ENCODE results near the gene ASXL2. TPM values are rescaled to one million over a fixed set of nuclear protein-coding genes. Genes with fewer than 3 reads are reported as not detected.
"Not testable (repeated sequence)": the region's sequence is repeated elsewhere in the genome, so short reads cannot be mapped to it uniquely, and the experiment has no call there.

The ASXL2 gene
- total and polyA plus RNA-seq, 7 donors: 2.3 to 19.4 (median 17.5) TPM

DNA sequence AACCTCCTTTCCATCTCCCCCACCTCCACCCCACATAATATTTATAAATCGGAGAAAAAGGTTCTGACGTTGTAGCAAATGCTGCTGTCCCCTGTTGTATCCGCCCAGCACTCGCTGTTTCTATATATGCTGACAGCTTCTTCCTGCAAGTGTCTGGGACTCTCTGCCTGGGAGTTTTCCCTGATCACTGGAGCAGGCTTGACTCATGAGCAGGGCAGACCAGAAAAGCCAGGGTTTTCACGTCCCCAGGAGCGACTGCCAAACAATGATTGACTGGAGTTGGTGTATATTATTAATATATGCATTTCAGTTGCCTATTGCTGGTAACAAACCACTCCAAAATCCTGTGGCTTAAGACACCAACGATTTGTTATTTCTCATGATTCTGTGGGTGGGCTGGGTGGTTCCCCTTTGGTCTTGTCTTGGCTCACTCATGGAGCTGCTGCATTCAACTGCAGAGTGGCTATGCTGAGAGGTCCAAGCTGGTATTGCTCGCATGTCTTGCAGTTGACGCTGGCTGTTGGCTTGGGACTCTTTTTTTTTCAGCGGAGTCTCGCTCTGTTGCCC lies 21.2 kb upstream of the ASXL2 start:
- H3K4me1 ChIP-seq: peaks cover 13% of the 10 kb centered on the region
- WGBS, 3 donors: 78 to 85% (median 82%) methylated on average over 11 of the region's 11 CpGs
- no peaks in the 10 kb centered on the region for H3K27me3 ChIP-seq (ENCODE audit: insufficient read depth in 3 of 3, low read length in 2 of 3)
- TF ChIP-seq, protein P1, sequence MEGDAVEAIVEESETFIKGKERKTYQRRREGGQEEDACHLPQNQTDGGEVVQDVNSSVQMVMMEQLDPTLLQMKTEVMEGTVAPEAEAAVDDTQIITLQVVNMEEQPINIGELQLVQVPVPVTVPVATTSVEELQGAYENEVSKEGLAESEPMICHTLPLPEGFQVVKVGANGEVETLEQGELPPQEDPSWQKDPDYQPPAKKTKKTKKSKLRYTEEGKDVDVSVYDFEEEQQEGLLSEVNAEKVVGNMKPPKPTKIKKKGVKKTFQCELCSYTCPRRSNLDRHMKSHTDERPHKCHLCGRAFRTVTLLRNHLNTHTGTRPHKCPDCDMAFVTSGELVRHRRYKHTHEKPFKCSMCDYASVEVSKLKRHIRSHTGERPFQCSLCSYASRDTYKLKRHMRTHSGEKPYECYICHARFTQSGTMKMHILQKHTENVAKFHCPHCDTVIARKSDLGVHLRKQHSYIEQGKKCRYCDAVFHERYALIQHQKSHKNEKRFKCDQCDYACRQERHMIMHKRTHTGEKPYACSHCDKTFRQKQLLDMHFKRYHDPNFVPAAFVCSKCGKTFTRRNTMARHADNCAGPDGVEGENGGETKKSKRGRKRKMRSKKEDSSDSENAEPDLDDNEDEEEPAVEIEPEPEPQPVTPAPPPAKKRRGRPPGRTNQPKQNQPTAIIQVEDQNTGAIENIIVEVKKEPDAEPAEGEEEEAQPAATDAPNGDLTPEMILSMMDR (IDR thresholded peaks at IDR 0.05): no peak
- H3K27ac ChIP-seq: no peak overlapping the region
- DNase-seq (no peak), ATAC-seq (no peak)
- intact Hi-C loops (cut with DNase I): no loop called here
- H3K36me3 ChIP-seq (ENCODE audit: insufficient read depth in 1 of 2, low read depth in 1 of 2): no peaks in the 10 kb centered on the region
- H3K4me3 ChIP-seq: no peak overlapping the region
- no peaks in the 10 kb centered on the region for H3K9me3 ChIP-seq

- H3K4me1 ChIP-seq: peaks cover 17% of the 10 kb centered on the region
- WGBS, 3 donors: 68 to 76% (median 75%) methylated on average over 4 of the region's 4 CpGs
- no peak for DNase-seq
Measured at GRCh38 chr2:25897506-25897905, 19.2 kb upstream of the ASXL2 start.

DNA sequence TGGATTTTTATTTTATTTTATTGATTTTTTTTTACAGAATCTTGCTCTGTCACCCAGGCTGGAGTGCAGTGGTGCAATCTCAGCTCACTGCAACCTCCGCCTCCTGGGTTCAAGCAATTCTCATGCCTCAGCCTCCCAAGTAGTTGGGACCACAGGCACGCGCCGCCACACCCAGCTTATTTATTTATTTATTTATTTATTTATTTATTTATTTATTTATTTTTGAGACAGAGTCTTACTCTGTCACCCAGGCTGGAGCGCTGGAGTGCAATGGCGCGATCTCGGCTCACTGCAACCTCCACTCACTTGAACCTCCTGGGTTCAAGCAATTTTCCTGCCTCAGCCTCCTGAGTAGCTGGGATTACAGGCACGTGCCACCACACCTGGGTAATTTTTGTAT lies 18.0 kb upstream of the ASXL2 start:
- H3K4me3 ChIP-seq; H3K36me3 ChIP-seq (ENCODE audit: insufficient read depth in 1 of 2, low read depth in 1 of 2); H3K27ac ChIP-seq; ATAC-seq; DNase-seq; H3K27me3 ChIP-seq (ENCODE audit: insufficient read depth in 3 of 3, low read length in 2 of 3); intact Hi-C loops (cut with DNase I); H3K9me3 ChIP-seq: not testable (repeated sequence)
- peaks cover 17% of the 10 kb centered on the region for H3K4me1 ChIP-seq
- 74 to 89% (median 89%) methylated on average over 9 of the region's 9 CpGs for WGBS, 3 donors

More at GRCh38 chr2:25897506-25897905, 19.2 kb upstream of the ASXL2 start:
- Histone ChIP-seq H3K9me3 (no peaks in the 10 kb centered on the region), H3K4me3 (no peak overlapping the region), H3K27me3 (ENCODE audit: insufficient read depth in 3 of 3, low read length in 2 of 3) (no peaks in the 10 kb centered on the region), H3K27ac (no peak overlapping the region), H3K36me3 (ENCODE audit: insufficient read depth in 1 of 2, low read depth in 1 of 2) (no peaks in the 10 kb centered on the region)
- intact Hi-C loops (cut with DNase I): no loop called here
- no peak for ATAC-seq
- TF ChIP-seq, protein P1 (IDR thresholded peaks at IDR 0.05): no peak

DNA sequence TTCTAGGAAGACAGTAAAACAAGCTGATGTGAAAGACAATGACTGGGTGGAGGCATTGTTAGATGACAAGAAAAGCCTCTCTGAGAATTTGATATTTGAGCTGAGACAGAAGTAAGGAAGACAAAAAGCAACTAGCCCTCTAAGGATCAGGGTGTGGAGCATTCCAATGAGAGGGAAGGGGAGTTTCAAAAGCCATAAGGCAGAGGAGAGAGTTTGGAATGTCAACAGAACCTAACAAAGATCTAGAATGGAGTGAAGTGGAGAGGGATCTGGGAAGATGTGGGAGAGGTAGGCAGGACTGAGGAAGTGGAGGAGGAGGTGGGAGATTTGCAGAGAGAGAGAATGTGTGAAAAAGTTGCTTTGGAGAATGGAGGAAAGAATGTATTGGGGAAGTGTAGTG lies 17.3 kb upstream of the ASXL2 start:
- Histone ChIP-seq H3K9me3 (no peaks in the 10 kb centered on the region), H3K4me1 (peaks cover 17% of the 10 kb centered on the region), H3K27ac (peak overlapping the region; percentile 65), H3K27me3 (ENCODE audit: insufficient read depth in 3 of 3, low read length in 2 of 3) (no peaks in the 10 kb centered on the region), H3K4me3 (no peak overlapping the region), H3K36me3 (ENCODE audit: insufficient read depth in 1 of 2, low read depth in 1 of 2) (no peaks in the 10 kb centered on the region)
- TF ChIP-seq, protein P1 (IDR thresholded peaks at IDR 0.05): no peak
- peak in 2 of 4 donors; percentile 2 to 12 for ATAC-seq
- no peak for DNase-seq
- intact Hi-C loops (cut with DNase I): no loop called here

- intact Hi-C loops (cut with DNase I): no loop called here
- DNase-seq (no peak), ATAC-seq (peak; percentile 54 to 97 (median 94))
- Histone ChIP-seq H3K27ac (peak overlapping the region; percentile 65), H3K36me3 (ENCODE audit: insufficient read depth in 1 of 2, low read depth in 1 of 2) (no peaks in the 10 kb centered on the region), H3K9me3 (no peaks in the 10 kb centered on the region), H3K27me3 (ENCODE audit: insufficient read depth in 3 of 3, low read length in 2 of 3) (no peaks in the 10 kb centered on the region), H3K4me3 (no peak overlapping the region), H3K4me1 (peaks cover 17% of the 10 kb centered on the region)
- TF ChIP-seq, protein P1 (IDR thresholded peaks at IDR 0.05): no peak
- 31 to 41% (median 32%) methylated on average over 7 of the region's 7 CpGs for WGBS, 3 donors
Measured at GRCh38 chr2:25895018-25895417, 16.7 kb upstream of the ASXL2 start.

Measured in psoas muscle (tissue), 8 donors.